Stimulated activated CD8-positive, alpha-beta memory T cell treated with anti-CD3 and anti-CD28 coated beads, Interleukin-7, amount 100 ng/mL, for 1 hour (primary cell): ENCODE measurements around the gene ANKS1B.

Experiments
- DNase-seq, 2 donors: peaks; one replicate each; pipeline ENCODE4 v3.0.0-alpha.2; 2020; ENCODE audit warnings: low read depth in 2 of 2

The ANKS1B gene

DNA sequence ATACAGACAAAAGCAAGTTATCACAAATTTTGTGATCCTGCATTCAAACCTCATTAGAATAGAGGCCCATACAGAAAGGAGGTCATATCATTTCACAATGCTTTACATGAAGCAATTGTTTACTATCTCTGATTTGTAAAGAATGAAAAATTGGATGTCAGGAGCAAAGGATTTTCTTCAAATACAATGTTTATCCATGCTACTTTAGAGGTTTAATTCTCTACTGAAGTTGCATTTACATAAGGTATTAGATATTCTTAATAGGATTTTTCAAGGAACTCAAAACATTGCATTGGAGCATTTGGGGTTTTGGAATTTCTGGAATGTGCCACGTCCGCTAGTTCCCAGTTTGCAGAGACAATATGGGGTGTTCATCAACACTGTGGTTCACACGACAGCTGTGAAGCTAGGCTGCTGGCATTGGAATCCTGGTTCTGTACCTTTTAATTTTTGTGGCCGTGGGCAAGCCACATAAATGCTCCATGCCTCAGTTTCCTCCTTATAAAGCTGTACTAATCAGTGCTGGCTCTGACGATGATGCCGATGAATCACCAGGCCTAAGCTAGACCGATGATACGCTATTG, 1164.8 kb downstream of the ANKS1B start:
- no peak for DNase-seq

DNA sequence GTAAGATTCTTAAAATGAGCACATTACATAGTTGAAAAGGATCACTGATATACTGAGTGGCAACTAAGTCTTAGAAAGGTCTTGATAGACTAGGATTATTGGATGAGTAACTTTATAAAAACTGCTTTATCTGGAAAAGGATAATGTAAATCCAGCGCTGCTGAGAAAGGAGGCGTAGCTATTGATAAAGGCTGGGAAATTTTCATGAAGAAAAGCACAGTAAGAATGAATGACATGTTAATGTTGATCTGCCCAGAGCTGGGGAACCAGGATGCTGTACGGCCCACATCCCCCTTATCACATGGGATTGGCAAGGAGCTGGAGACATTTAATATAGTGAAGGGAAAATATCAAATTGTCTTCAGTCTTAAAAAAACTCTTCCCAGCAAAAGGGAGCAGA, 1165.7 kb downstream of the ANKS1B start:
- no peak for DNase-seq

DNA sequence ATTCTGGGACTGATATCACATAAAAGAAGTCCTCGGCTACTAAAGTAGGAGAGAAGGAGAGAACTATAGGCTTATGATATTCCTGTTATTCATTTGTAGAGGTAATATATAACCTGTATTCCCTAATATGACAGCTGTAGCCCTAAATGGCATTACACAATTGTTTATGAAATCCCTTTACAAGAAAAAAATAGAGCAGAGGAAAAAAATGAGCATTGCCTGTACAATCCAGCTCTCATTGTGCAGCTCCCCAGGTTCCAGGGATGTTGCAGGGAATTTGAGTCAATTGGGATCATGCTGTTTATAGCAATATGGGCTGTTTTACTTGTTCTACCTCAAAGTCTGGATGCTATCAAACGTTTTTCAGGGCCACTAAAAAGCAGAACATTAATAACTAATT, 1166.5 kb downstream of the ANKS1B start:
- DNase-seq, result no peak

DNA sequence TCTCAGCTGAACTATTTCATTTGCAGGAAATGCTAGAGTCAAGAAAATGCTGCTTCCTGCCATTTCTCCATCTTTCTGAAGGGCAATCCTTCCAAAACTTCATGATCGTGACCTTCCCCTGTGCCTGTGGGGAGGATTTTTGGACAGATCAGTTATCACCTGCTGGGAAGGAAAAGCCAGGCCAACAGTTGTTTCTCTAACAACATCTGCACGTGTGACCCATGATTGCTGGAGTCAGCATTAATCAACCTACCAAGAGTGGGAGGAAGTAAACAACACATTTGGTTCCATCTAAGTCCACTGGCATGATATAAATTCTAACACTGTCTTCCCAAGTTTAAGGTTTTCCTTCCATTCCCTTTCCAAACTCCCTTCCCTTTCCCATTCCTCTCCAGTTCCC, 1167.0 kb downstream of the ANKS1B start:
- no peak for DNase-seq

DNA sequence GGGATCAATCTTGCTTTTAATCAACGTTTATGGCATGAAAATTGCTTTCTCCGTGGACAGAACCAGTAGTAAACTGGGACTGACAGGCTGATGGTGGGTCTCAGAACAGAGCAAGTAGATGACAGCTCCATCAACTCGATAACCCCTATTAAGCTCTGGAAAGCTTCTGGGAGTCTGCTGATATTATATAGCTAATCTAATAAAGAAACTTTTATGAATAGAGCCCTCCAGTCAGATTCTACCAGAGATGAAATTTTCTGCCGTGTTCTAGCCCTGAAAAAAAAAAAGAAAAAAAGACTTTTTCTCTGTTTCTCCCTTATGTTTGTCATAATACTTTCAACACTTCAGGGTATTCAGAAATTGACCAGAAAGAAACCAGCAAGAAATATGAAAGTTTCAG, 1168.0 kb downstream of the ANKS1B start:
- DNase-seq, result no peak

DNA sequence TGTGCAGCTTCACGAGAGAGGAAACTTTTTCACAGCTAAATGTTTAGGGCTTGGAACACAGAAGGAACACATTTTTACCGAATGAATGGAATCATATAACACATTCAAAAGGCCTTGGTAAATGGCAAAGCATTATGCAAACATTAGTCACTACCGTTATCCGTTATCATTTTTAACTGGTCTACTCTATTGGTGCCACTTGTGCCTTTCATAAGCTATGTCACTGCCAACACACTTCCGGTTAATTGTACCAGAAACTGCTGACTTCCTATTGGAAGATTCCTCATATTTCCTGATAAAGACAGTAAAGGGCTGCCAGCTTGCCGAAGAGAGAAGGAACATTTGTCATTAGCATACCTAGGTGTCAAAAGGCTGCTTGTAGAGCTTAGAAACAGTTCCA, 1170.5 kb downstream of the ANKS1B start:
- no peak for DNase-seq

DNA sequence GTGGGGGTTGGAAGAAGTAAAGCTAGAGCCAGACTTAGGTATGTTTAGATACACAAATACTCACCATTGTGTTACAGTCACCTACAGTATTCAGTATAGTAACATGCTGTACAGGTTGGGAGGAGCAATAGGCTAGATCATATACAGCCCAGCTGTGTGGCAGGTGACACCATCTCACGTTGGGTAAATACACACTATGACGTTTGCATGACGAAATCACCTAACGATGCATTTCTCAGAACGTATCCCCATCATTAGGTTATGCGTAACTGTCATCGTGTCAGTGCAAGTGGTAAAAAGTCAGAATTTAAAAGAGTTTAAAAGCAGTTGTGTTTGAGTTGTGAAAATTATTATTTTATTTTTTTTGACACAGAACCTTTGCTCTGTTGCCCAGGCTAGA, 1172.5 kb downstream of the ANKS1B start:
- no peak for DNase-seq

DNA sequence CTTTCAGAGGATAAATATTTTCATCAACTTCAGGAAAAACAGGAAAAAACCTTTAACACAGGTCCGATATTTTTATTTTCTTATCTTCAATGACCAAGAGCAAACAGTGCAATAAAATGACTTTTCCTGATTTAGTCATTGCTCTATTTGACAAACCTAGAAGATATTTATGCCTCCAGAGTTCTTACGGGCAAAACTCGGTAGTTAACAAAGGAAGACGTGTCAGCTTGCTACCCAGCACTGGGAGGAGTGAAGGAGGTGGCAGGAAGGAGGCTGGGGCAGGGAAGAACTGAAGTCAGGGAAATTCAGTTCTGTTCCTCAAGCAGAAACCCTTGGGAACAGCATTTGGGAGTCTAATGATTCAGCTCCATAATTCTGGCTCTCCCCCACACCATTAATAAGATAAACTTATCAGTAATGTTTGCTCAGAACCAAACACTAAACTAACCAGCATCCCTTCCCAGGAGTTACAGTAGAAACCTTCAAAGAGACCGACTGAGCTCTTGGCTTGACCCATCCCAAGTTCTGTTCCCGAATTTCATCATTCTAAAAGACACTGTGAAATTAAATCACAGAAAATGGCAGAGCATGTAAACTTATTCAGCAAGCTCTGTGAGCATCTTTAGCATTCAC, 1176.4 kb downstream of the ANKS1B start:
- no peak for DNase-seq

DNA sequence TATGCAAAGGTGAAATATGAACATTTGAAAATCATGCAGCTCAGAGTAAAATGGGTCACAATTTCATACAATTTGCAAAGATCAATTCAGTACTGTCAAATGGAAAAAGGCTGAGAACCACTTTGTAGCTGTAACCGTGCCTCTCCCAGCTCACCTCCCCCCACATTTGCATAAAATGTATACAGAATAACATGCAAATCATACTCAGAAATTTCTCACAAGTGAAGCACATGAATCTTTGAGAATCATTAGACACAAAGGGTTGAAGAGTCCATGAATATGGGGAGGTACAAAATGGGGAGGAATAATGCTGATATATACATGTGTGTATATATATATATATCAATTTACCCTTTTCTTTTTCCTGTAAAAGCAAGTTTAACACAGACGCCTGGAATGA, 1177.5 kb downstream of the ANKS1B start:
- DNase-seq, result no peak

DNA sequence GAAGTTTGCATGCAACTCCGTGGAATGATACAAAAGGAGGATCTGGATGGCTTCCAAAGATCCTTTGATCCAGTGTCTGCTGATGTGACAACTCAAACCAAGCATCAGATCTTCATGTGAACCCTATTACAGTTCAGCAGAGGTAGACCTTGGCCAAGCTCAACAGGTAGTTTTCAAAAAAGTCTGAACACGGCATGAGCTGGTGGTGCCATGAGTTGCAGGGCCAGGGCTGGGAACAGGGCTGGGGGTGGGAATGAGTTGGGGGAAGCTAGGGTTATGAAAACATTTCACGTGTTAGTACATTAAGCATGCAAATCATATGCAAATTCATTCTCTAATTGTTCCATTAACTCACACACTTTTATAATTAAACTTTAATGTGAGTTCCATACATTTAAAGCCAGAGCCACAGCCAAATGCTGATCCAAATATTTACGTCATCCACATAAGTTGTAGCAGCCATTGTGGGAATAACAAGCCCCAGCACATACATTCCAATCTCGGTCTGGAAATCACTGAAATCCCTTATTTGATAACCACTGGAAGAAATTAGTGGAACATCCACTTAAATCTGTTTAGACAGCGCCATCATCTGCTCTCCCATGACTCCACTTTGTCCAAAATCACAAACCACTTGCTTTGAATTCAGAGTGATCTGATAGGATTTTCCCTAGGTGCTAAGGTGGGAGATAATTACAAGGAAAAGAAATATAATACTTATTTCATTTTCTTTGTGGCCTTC, 1181.1 kb downstream of the ANKS1B start:
- DNase-seq, result no peak

DNA sequence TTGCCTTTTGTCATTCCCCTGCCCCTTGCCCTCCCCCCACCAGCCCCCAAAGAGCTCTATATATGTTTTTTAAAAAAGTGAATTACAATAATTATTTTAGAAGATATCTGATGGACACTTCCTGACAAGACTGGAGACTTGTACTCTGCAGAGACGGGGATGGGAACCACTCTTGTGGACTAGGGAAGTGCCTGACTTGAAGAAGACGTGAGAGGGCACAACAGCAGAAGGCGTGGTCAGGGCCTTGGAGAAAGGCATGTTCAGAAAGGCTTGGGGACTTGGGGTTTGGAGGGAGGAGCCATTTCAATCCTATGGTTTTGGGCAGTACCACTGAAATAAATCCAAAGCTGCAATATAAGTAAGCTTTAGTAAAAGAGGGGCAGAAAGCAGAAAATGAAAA, 1184.9 kb downstream of the ANKS1B start:
- DNase-seq, result no peak

DNA sequence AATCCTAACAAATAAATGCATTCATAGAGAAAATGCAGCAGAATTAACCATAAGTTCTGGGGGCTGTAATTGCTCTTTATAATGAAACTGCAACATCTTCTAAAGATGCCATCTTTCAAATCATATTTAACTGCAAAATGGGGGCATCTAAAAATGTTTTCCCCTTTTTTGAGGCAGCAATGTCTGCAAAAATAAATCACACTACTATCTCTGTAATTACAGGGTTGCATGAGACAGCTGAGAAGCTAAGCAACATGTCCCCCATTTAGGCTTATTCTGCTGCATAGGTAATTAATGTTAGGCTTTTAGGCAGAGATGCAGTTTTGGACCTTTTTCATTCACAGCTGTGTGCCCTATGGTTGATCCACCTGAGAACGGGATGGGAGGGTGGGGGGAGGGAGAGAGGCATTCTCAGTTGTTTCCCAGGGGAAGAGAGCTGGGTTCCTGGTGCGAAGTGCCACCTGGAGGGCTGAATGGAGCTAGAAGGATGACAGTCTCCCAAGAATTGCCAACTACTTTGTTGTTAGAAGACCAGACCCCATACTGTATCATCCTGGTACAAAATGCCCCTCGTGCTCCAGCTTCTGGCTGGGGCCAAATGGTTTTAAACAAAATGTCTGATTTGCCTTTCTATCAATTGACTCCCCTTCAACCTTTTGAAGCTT, 1185.5 kb downstream of the ANKS1B start:
- no peak for DNase-seq

DNA sequence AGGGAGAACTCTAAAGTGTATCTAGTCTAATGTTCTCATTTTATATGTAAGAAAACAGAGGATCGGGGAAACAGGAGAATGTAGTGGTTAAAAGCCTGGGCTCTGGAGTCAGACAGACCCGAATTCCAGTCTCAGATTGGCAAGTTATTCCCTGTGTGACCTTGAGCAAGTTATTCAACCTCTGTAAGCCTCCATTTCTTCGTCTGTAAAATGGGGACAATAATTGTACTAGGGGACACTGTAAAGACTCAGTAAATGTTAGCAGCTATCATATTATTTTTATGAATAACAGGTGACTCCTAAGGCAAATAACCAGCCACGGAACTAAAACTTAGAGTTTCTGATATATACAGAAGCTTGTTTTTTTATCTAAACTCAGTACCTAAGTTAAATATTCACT, 1187.5 kb downstream of the ANKS1B start:
- DNase-seq, result no peak

DNA sequence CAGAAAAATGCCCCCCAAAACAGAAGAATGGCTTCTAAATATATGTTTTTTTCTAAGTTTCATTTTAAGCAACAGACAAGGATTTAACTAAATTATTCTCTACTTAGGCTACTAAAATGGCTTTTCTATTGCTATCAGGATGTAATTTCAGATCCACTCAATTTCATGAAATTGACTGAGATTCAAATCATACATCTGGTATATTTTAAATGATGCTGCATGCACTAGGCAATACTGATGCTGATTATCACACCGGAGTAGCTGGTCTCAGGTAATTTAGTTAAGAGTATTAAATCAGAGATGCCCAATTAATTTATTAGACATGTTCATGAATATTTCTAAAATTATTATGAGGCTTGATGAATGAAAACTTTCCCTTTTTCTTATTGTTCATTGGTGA, 1188.0 kb downstream of the ANKS1B start:
- DNase-seq, result no peak

DNA sequence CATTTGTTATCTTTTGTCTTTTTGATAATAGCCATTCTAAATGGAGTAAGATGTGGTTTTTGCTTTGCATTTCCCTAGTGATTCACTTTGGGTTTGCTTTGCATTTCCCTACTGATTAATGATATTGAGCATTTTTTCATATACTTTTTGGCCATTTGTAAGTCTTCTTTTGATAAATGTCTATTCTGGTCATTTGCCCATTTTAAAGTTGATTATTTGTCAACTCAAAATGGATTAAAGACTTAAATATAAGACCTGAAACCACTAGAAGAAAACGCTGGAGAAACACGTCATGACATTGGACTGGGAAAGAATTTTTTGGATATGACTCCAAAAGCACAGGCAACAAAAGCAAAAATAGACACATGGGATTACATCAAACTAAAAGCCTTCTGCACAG, 1191.6 kb downstream of the ANKS1B start:
- no peak for DNase-seq

DNA sequence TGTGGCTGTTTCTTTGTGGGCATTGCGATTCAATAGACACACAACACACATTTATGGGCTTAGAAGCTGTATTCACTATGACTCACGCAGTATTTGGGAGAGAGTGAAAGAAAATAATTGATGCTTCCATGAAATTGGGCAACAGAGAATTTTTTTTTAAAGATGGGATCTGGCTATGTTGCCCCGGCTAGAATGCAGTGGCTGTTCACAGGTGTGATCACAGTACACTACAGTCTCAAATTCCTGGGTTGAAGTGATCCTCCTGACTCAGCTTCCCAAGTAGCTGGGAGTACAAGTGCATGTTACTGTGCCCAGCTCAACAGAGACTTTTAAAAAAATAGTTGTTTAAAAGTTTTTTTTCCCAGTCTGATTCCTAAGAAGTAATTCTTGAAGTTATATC, 1193.3 kb downstream of the ANKS1B start:
- DNase-seq, result no peak

DNA sequence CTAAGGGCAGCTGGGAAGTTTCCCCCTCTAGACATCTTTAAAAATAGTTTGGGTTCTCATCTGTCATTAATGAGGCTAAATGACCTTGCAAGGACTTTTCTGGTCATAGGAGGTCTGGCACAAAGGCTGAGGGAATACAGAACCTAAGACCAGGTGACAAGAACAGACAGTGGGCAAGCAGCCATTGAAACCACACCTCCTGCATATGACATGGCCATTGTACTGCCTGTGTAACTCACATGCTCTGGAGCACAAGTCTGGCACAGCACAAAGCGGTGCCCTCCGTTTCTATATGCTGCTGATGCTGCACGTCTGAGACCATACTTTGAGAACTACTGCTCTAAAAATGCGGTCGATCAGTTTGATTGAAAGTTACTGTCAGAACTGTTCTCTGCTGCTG, 1196.3 kb downstream of the ANKS1B start:
- DNase-seq, result no peak

DNA sequence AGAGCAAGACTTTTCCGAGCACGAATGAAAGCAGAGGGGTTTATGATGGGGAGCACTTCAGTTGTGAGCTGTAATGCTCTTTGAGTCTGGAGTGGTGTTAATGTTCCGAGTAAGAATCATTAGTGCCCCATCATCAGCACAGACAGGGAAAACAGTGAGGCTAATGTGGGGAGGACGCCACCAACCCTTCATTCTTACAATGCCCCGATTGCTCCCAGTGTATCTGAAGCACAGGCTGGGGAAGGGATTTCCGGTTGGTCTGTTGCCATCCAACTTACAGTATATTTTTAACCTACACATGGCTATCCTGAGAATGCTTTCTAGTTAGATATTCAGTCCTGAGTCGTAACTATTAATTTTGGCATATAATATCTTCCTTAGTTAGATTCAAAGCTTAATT, 1198.1 kb downstream of the ANKS1B start:
- DNase-seq, result no peak

DNA sequence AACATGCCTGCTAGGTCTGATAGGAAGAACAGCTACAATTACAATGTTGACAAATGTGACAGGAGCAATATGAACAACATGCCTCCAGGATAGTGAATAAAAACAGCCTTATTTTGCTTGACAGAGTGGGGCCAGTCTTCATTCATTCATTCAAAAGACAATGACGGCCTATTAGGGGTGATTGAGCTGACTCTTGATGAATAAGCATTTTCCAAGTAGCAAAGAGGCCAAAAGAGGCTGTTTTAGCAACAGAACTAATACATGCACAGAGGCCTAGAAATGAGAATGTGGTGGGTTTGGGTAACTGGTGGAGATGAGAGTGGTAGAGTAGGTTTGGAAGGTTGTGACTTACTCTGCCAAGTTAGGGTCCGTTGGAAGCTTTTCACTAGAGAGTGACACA, 1201.3 kb downstream of the ANKS1B start:
- DNase-seq, result no peak

DNA sequence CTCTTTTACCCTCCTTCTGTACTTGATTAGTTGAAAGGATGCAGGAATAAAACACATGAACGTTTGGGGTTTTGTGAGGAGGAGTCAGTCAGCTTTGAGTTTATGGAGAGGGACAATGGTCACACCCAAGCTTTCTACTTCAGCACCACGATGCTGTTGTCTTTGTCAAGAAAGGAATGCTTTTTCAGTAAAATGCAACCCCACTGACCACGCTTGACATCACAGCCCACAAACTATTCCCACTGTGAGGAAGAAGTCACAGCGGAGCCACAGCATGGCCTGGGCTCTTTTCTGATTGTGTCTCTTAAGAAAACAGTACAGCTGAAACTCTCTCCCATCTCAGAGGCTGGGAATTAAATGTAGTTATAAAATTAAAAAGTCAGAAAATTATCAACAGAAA, 1204.5 kb downstream of the ANKS1B start:
- DNase-seq, result no peak

DNA sequence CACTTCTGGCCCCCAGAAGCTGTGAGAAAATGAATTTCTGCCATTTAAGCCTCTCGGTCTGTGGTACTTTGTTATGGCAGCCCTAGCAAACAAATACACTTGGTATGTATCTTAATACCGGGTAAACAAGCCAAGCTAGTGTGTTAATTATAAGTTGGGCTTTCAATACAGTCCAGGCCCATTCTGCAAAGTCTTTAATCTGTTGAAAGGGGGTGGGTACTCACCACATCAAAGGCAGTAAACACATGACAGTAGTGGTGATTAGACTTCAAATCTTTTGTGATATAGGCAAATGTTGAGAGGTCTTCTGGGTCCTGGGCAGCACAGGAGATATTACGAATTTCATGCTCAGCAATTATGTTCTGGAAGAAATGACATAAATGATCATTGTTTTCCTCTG, 1211.9 kb downstream of the ANKS1B start:
- no peak for DNase-seq

DNA sequence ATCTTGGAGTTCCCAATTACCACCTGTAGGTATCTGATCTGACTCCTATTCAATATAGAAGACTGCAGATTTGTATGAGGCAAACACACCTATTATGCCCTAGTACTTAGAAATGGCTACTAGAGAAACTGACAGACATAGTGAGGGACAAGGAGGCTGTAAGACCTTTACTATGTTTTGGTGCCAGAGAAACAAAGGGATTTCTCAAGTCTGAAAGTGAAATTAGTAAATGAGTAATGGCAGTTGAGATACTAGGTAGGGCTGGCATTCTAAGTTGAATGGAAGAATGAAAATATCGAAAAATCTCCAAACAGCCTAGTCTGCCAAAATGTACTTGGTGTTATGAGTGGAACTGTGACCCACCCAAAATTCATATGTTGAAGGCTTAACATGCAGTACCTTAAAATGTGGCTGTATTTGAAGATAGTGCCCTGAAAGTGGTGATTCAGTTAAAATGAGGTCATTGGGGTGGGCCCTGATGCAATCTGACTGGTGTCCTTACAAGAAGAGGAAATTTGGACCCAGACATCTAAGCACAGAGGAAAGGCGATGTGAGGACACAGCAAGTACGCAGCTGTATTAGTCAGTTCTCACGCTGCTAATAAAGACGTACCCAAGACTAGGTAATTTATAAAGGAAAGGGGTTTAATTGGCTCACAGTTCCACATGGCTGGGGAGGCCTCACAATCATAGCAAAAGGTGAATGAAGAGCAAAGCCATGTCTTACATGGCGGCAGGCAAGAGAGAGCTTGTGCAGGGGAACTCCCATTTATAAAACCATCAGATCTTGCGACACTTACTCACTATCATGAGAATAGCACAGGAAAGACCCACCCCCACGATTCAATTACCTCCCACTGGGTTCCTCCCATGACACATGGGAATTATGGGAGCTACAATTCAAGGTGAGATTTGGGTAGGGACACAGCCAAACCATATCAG, 1212.7 kb downstream of the ANKS1B start:
- no peak for DNase-seq
